ENCODE data around the gene SCARB1.

GRCh38 chr12:124805876-124806668 lies 57.6 kb downstream of the SCARB1 start:
- TF ChIP-seq EZH2phosphoT487 (IDR thresholded peaks at IDR 0.05; ENCODE audit: unreplicated experiment) (no peak), CTCF (conservative IDR thresholded peaks at IDR 0.05; ENCODE audit: low read depth in 2 of 2) (no peak), REST (IDR thresholded peaks at IDR 0.05; ENCODE audit: unreplicated experiment) (no peak), POLR2AphosphoS5 (IDR thresholded peaks at IDR 0.05; ENCODE audit: low read depth) (no peak), CREB1 (CRISPR knock-in tag; IDR thresholded peaks at IDR 0.05; ENCODE audit: low read depth) (no peak), ETS1 (IDR thresholded peaks at IDR 0.05) (no peak), NANOG (IDR thresholded peaks at IDR 0.05; ENCODE audit: borderline replicate concordance) (no peak), EZH2 (IDR thresholded peaks at IDR 0.05; ENCODE audit: low read depth, unreplicated experiment) (no peak), ZNF331 (CRISPR knock-in tag; IDR thresholded peaks at IDR 0.05; ENCODE audit: low read depth) (no peak), ZNF114 (CRISPR knock-in tag; IDR thresholded peaks at IDR 0.05) (no peak), STAT1 (IDR thresholded peaks at IDR 0.05; ENCODE audit: unreplicated experiment) (no peak), JUNB (IDR thresholded peaks at IDR 0.05; ENCODE audit: unreplicated experiment) (no peak)
- TF ChIP-seq, protein P1, sequence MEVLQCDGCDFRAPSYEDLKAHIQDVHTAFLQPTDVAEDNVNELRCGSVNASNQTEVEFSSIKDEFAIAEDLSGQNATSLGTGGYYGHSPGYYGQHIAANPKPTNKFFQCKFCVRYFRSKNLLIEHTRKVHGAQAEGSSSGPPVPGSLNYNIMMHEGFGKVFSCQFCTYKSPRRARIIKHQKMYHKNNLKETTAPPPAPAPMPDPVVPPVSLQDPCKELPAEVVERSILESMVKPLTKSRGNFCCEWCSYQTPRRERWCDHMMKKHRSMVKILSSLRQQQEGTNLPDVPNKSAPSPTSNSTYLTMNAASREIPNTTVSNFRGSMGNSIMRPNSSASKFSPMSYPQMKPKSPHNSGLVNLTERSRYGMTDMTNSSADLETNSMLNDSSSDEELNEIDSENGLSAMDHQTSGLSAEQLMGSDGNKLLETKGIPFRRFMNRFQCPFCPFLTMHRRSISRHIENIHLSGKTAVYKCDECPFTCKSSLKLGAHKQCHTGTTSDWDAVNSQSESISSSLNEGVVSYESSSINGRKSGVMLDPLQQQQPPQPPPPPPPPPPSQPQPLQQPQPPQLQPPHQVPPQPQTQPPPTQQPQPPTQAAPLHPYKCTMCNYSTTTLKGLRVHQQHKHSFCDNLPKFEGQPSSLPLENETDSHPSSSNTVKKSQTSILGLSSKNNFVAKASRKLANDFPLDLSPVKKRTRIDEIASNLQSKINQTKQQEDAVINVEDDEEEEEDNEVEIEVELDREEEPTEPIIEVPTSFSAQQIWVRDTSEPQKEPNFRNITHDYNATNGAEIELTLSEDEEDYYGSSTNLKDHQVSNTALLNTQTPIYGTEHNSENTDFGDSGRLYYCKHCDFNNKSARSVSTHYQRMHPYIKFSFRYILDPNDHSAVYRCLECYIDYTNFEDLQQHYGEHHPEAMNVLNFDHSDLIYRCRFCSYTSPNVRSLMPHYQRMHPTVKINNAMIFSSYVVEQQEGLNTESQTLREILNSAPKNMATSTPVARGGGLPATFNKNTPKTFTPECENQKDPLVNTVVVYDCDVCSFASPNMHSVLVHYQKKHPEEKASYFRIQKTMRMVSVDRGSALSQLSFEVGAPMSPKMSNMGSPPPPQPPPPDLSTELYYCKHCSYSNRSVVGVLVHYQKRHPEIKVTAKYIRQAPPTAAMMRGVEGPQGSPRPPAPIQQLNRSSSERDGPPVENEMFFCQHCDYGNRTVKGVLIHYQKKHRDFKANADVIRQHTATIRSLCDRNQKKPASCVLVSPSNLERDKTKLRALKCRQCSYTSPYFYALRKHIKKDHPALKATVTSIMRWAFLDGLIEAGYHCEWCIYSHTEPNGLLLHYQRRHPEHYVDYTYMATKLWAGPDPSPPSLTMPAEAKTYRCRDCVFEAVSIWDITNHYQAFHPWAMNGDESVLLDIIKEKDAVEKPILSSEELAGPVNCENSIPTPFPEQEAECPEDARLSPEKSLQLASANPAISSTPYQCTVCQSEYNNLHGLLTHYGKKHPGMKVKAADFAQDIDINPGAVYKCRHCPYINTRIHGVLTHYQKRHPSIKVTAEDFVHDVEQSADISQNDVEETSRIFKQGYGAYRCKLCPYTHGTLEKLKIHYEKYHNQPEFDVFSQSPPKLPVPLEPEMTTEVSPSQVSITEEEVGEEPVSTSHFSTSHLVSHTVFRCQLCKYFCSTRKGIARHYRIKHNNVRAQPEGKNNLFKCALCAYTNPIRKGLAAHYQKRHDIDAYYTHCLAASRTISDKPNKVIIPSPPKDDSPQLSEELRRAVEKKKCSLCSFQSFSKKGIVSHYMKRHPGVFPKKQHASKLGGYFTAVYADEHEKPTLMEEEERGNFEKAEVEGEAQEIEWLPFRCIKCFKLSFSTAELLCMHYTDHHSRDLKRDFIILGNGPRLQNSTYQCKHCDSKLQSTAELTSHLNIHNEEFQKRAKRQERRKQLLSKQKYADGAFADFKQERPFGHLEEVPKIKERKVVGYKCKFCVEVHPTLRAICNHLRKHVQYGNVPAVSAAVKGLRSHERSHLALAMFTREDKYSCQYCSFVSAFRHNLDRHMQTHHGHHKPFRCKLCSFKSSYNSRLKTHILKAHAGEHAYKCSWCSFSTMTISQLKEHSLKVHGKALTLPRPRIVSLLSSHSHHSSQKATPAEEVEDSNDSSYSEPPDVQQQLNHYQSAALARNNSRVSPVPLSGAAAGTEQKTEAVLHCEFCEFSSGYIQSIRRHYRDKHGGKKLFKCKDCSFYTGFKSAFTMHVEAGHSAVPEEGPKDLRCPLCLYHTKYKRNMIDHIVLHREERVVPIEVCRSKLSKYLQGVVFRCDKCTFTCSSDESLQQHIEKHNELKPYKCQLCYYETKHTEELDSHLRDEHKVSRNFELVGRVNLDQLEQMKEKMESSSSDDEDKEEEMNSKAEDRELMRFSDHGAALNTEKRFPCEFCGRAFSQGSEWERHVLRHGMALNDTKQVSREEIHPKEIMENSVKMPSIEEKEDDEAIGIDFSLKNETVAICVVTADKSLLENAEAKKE (CRISPR knock-in tag; IDR thresholded peaks at IDR 0.05) = no peak

Measured in GM23338 (cell line).